Neural cell (in vitro differentiated cells): ENCODE data around the gene USP3. TPM values are rescaled to one million over a fixed set of nuclear protein-coding genes. Genes with fewer than 3 reads are reported as not detected.

Experiments used
- H2AFZ ChIP-seq: fragments of 200-600, 300-800 bp; sonication (generic), shearing (Covaris generic); 2 replicates; pipeline ENCODE4 v1.6.0; 2014; ENCODE audit warnings: low read depth, mild to moderate bottlenecking, antibody characterized with exemption, low read length, moderate library complexity
- H3F3A ChIP-seq: fragments of 200-600 bp; shearing (Covaris generic); 2 replicates; pipeline ENCODE4 v1.6.1; 2016; ENCODE audit warnings: mild to moderate bottlenecking, moderate library complexity, mixed read lengths, antibody characterized with exemption, low read length; ENCODE audit not compliant: insufficient read depth, poor library complexity, severe bottlenecking
- H3K27ac ChIP-seq: fragments of 200-600, 300-800 bp; sonication (generic), shearing (Covaris generic); 2 replicates; pipeline ENCODE4 v1.5.1; 2014; ENCODE audit warnings: mild to moderate bottlenecking, low read length, moderate library complexity
- H3K27me3 ChIP-seq: fragments of 300-800, 200-600 bp; sonication (generic), shearing (Covaris generic); 2 replicates; pipeline ENCODE4 v1.6.0; 2014; ENCODE audit warnings: mild to moderate bottlenecking, low read depth, low read length, moderate library complexity; ENCODE audit not compliant: insufficient read depth
- H3K36me3 ChIP-seq: fragments of 300-800, 200-600 bp; sonication (generic), shearing (Covaris generic); 2 replicates; pipeline ENCODE4 v1.5.1; 2014; ENCODE audit warnings: mild to moderate bottlenecking, antibody characterized with exemption, low read length, moderate library complexity; ENCODE audit not compliant: insufficient read depth
- H3K4me2 ChIP-seq: fragments of 300-800, 200-600 bp; sonication (generic), shearing (Covaris generic); 2 replicates; pipeline ENCODE4 v1.6.0; 2014; ENCODE audit warnings: mild to moderate bottlenecking, low read length
- H3K4me3 ChIP-seq: fragments of 300-800, 200-600 bp; sonication (generic), shearing (Covaris generic); 2 replicates; pipeline ENCODE4 v1.5.1; 2014; ENCODE audit warnings: mild to moderate bottlenecking, low read length, moderate library complexity
- H3K79me2 ChIP-seq: fragments of 200-600 bp; shearing (Covaris generic); replicated peaks from 2 replicates; pipeline ENCODE4 v1.6.0; 2014; ENCODE audit warnings: mild to moderate bottlenecking, low read length, moderate library complexity; ENCODE audit not compliant: insufficient read depth
- H3K9ac ChIP-seq: fragments of 300-800, 200-600 bp; sonication (generic), shearing (Covaris generic); 2 replicates; pipeline ENCODE4 v1.6.1; 2016; ENCODE audit warnings: mild to moderate bottlenecking, low read length, mixed read lengths
- H3K9me2 ChIP-seq: fragments of 200-600 bp; shearing (Covaris generic); 2 replicates; pipeline ENCODE4 v1.6.1; 2016; ENCODE audit warnings: mild to moderate bottlenecking, low read length, mixed read lengths; ENCODE audit not compliant: insufficient read depth
- H3K9me3 ChIP-seq: fragments of 200-600, 300-800 bp; sonication (generic), shearing (Covaris generic); 2 replicates; pipeline ENCODE4 v1.6.1; 2016; ENCODE audit warnings: mild to moderate bottlenecking, mixed run types, low read length, moderate library complexity, mixed read lengths
- H4K20me1 ChIP-seq: fragments of 200-600 bp; shearing (Covaris generic); 2 replicates; pipeline ENCODE4 v1.6.1; 2016; ENCODE audit warnings: mild to moderate bottlenecking, mixed run types; ENCODE audit not compliant: insufficient read depth
- EP300 ChIP-seq: fragments of 450-650 bp; conservative IDR thresholded peaks from 2 replicates; pipeline ENCODE4 v1.6.1; 2014; ENCODE audit warnings: antibody characterized with exemption, mild to moderate bottlenecking, moderate library complexity; ENCODE audit not compliant: poor library complexity, severe bottlenecking
- EZH2 ChIP-seq: fragments of 200-600, 300-800 bp; shearing (Covaris generic), sonication (generic); IDR thresholded peaks from 2 replicates; pipeline ENCODE4 v1.6.1; 2014; ENCODE audit warnings: antibody characterized with exemption, low read length, borderline replicate concordance, mild to moderate bottlenecking; ENCODE audit not compliant: insufficient read depth, poor library complexity, severe bottlenecking
- MXI1 ChIP-seq: fragments of 450-650 bp; conservative IDR thresholded peaks from 2 replicates; pipeline ENCODE4 v1.6.1; 2014; ENCODE audit warnings: antibody characterized with exemption, mild to moderate bottlenecking; ENCODE audit not compliant: poor library complexity, severe bottlenecking
- POLR2AphosphoS5 ChIP-seq: IDR thresholded peaks from 2 replicates; pipeline ENCODE4 v1.6.1; 2012
- RAD21 ChIP-seq: fragments of 450-650 bp; conservative IDR thresholded peaks from 2 replicates; pipeline ENCODE4 v1.6.1; 2014; ENCODE audit warnings: antibody characterized with exemption, mild to moderate bottlenecking, moderate library complexity
- SMC3 ChIP-seq: fragments of 450-650 bp; conservative IDR thresholded peaks from 2 replicates; pipeline ENCODE4 v1.6.1; 2014; ENCODE audit warnings: antibody characterized with exemption, mild to moderate bottlenecking, moderate library complexity; ENCODE audit not compliant: poor library complexity
- polyA plus RNA-seq: library from polyadenylated mRNA; depleted of rRNA; stranded (reverse); fragments of >200 nt; gene quantifications from 2 replicates; pipeline ENCODE4 v1.2.3, GENCODE V29; 2014
- TF ChIP-seq, protein P1 (sequence below): IDR thresholded peaks from 2 replicates; pipeline ENCODE4 v1.6.1; 2012; ENCODE audit warnings: borderline replicate concordance
- TF ChIP-seq, protein P2 (sequence below): fragments of 450-650 bp; IDR thresholded peaks from 2 replicates; pipeline ENCODE4 v1.5.1; 2014; ENCODE audit warnings: antibody characterized with exemption, mild to moderate bottlenecking, moderate library complexity; ENCODE audit not compliant: poor library complexity, severe bottlenecking

USP3 gene
- polyA plus RNA-seq, 1 donor from 2014 or later, result 68.0 TPM

DNA sequence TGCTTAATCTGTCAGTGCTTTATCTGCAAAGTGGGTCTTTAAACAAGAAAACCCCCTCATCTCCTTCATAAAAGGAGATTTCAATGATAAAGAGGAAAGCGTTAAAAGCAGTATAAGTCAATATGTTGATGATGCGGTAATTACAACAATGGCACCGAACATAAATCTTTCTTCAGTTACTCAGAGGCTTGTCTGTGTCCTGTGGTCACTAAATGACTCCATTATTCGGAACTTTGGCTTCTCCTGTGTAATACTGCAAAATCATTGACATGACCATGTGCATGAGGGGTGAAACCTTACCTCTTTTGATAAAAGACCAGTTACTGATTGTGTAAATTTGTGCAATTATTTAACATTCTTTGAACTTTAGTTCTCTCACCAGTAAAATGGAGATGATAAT lies 4.8 kb upstream of the USP3 start:
- H3K4me2 ChIP-seq, result no peak overlapping the region
- no peaks in the 10 kb centered on the region for H3K36me3 ChIP-seq
- no peaks in the 10 kb centered on the region for H4K20me1 ChIP-seq
- H3K9ac ChIP-seq, result no peak overlapping the region
- no peak for TF ChIP-seq POLR2AphosphoS5
- H3K79me2 ChIP-seq, result no peaks in the 10 kb centered on the region
- no peaks in the 10 kb centered on the region for H3K9me2 ChIP-seq
- no peak overlapping the region for H2AFZ ChIP-seq
- no peak overlapping the region for H3K4me3 ChIP-seq
- H3K9me3 ChIP-seq, result no peaks in the 10 kb centered on the region
- H3K27me3 ChIP-seq, result peaks cover 24% of the 10 kb centered on the region
- H3F3A ChIP-seq, result no peaks in the 10 kb centered on the region
- no peak overlapping the region for H3K27ac ChIP-seq

DNA sequence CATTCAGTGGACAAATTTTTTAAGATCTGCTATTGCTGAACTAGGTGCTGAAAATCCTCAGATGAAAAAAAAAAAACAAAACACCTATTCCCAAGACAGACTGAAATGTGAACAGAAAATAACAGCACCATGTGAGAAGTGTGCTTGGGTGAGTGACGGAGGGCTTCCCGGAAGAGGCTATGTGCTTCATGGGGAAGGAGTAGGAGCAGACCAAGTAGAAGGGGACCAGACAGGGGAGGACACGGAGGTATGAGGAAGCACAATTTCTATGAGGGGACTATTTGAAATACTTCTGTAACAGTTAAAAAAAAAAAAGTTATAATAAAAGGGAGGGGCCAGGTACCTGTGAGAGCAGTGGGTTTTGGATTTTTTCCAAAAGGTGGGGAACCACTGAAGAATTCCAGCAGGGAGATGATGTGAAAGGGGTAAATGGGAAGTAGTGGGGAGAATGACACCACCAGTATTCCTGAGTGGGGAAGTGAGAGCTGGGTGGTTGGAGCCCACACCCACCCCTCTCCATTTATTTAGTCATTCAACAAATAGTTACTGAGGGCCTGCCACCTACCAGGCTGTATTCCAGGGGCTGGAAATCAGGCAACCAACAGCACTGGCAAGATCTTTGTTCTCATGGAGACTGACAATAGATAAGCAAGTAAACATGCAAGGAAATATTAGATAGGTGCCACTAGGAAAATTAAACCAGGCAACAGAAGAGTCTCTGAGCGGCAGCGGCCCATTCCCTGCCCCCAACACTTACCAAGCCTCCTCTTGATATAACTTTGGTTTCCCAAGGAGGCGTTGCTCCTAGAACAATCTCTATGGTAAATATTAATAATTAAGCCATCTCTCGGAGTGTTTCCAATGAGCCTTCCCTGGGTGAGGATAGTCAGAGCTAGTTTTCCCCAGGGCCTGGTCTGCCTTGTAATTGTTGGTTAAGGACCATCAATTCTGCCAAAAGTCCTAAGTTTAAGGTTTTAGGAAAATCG lies 3.8 kb upstream of the USP3 start:
- Histone ChIP-seq H3K27ac (no peak overlapping the region), H3K4me3 (no peak overlapping the region)
- no peak for TF ChIP-seq SMC3
- TF ChIP-seq, protein P1, sequence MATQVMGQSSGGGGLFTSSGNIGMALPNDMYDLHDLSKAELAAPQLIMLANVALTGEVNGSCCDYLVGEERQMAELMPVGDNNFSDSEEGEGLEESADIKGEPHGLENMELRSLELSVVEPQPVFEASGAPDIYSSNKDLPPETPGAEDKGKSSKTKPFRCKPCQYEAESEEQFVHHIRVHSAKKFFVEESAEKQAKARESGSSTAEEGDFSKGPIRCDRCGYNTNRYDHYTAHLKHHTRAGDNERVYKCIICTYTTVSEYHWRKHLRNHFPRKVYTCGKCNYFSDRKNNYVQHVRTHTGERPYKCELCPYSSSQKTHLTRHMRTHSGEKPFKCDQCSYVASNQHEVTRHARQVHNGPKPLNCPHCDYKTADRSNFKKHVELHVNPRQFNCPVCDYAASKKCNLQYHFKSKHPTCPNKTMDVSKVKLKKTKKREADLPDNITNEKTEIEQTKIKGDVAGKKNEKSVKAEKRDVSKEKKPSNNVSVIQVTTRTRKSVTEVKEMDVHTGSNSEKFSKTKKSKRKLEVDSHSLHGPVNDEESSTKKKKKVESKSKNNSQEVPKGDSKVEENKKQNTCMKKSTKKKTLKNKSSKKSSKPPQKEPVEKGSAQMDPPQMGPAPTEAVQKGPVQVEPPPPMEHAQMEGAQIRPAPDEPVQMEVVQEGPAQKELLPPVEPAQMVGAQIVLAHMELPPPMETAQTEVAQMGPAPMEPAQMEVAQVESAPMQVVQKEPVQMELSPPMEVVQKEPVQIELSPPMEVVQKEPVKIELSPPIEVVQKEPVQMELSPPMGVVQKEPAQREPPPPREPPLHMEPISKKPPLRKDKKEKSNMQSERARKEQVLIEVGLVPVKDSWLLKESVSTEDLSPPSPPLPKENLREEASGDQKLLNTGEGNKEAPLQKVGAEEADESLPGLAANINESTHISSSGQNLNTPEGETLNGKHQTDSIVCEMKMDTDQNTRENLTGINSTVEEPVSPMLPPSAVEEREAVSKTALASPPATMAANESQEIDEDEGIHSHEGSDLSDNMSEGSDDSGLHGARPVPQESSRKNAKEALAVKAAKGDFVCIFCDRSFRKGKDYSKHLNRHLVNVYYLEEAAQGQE, result no peak
- TF ChIP-seq POLR2AphosphoS5, result no peak
- TF ChIP-seq, protein P2, sequence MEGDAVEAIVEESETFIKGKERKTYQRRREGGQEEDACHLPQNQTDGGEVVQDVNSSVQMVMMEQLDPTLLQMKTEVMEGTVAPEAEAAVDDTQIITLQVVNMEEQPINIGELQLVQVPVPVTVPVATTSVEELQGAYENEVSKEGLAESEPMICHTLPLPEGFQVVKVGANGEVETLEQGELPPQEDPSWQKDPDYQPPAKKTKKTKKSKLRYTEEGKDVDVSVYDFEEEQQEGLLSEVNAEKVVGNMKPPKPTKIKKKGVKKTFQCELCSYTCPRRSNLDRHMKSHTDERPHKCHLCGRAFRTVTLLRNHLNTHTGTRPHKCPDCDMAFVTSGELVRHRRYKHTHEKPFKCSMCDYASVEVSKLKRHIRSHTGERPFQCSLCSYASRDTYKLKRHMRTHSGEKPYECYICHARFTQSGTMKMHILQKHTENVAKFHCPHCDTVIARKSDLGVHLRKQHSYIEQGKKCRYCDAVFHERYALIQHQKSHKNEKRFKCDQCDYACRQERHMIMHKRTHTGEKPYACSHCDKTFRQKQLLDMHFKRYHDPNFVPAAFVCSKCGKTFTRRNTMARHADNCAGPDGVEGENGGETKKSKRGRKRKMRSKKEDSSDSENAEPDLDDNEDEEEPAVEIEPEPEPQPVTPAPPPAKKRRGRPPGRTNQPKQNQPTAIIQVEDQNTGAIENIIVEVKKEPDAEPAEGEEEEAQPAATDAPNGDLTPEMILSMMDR, result no peak

DNA sequence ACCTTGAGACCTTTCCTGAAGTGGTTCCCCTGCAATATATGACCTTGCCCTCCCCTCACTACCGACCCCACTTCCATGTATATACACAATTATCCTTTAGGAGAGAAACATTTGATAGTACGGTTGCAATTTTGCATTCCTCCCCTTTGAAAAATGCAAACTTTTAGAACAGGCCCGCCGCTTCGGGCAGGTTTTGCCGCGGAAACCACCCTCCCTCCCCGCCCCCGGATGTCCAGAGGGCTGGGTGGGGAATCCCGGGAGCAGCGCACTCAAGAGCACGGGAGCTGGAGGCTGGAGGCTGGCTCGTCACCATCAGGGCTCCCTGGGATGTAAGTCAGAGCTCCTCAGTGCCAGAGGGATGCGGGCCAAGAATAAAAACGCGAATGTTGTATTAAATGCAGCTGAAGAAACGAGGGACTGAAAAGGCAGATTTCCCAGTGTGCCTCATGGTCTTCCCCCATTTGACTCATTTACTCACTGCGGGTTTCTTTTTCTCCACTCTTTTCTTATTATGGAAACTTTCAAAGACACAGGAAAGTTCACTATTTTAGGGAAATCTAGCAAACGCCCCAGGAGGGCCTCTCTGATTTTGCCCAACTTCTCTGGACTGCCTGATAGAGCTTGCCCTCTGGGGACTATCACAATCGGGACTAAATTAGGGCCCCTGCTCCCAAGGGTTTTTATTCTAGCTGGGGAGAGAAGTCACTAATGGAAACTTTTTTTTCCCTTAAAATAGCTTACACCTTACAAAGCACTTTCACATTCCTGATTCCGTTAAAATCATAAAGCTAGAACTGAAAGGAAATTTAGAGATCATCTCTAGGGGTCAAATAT lies 2.9 kb upstream of the USP3 start:
- Histone ChIP-seq H3K79me2 (peaks cover 10% of the 10 kb centered on the region), H3K27me3 (peaks cover 24% of the 10 kb centered on the region), H3K9me2 (no peaks in the 10 kb centered on the region), H3F3A (peaks cover 2% of the 10 kb centered on the region), H3K36me3 (no peaks in the 10 kb centered on the region), H3K27ac (no peak overlapping the region), H3K4me3 (no peak overlapping the region), H3K9me3 (no peaks in the 10 kb centered on the region), H3K9ac (no peak overlapping the region), H2AFZ (no peak overlapping the region), H3K4me2 (no peak overlapping the region), H4K20me1 (no peaks in the 10 kb centered on the region)
- TF ChIP-seq POLR2AphosphoS5, result no peak
- TF ChIP-seq, protein P2, result no peak
- no peak for TF ChIP-seq RAD21
- TF ChIP-seq EZH2, result no peak
- no peak for TF ChIP-seq EP300
- no peak for TF ChIP-seq MXI1
- no peak for TF ChIP-seq SMC3

More for the DNA sequence above, 3.8 kb upstream of the USP3 start:
- Histone ChIP-seq H4K20me1 (no peaks in the 10 kb centered on the region), H3K9ac (no peak overlapping the region), H3K9me2 (no peaks in the 10 kb centered on the region), H3F3A (peaks cover 2% of the 10 kb centered on the region), H3K9me3 (no peaks in the 10 kb centered on the region), H3K36me3 (no peaks in the 10 kb centered on the region), H3K79me2 (peaks cover under 1% of the 10 kb centered on the region), H3K4me2 (no peak overlapping the region), H3K27me3 (peaks cover 24% of the 10 kb centered on the region), H2AFZ (no peak overlapping the region)
